Muscle layer of colon (tissue), 2 donors: ENCODE results near the gene BARX2.

Source experiments
- H3K27ac ChIP-seq: one replicate; pipeline ENCODE4 v1.7.0; 2013; ENCODE audit warnings: low read depth, mild to moderate bottlenecking, low read length, moderate library complexity
- H3K27me3 ChIP-seq, 2 donors: one replicate each; pipeline ENCODE4 v1.7.0; 2013; ENCODE audit warnings: low read length in 2 of 2, mild to moderate bottlenecking in 2 of 2; ENCODE audit not compliant: insufficient read depth in 2 of 2, control insufficient read depth in 1 of 2
- H3K36me3 ChIP-seq: one replicate; pipeline ENCODE4 v1.7.0; 2013; ENCODE audit warnings: mild to moderate bottlenecking, low read length; ENCODE audit not compliant: insufficient read depth
- H3K4me1 ChIP-seq: one replicate; pipeline ENCODE4 v1.7.0; 2013; ENCODE audit warnings: mild to moderate bottlenecking, low read length; ENCODE audit not compliant: insufficient read depth
- H3K4me3 ChIP-seq, 2 donors: one replicate each; pipeline ENCODE4 v1.7.0; 2013; ENCODE audit warnings: low read length in 2 of 2, low read depth in 1 of 2, mild to moderate bottlenecking in 1 of 2, moderate library complexity in 1 of 2
- H3K9ac ChIP-seq: one replicate; pipeline ENCODE4 v1.7.0; 2013; ENCODE audit warnings: low read length
- H3K9me3 ChIP-seq: one replicate; pipeline ENCODE4 v1.7.0; 2013; ENCODE audit warnings: mild to moderate bottlenecking, low read length
- donor health status: abdominal sarcoma.
- donor health status: Adenocarcinoma of cecum.

BARX2 gene

DNA sequence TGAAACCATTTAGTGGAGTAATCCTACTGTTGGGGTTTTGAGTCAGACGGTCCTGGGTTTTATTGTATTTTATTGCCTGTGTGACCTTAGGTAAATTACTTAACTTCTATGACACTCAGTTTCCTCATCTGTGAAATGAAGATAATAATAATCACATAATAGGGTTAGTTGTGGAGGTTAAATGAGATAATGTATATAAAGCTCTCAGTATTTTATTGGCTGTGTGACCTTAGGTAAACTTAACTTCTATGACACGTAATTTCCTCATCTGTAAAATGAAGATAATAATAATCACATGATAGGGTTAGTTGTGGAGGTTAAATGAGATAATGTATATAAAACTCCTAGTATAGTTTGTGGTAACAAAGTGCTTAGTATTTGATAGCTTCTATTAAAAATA, 13.2 kb downstream of the BARX2 start:
- Histone ChIP-seq H3K4me3 (no peak overlapping the region), H3K9me3 (no peaks in the 10 kb centered on the region), H3K27me3 (no peaks in the 10 kb centered on the region), H3K27ac (no peak overlapping the region), H3K4me1 (no peaks in the 10 kb centered on the region), H3K36me3 (no peaks in the 10 kb centered on the region), H3K9ac (no peak overlapping the region)

GRCh38 chr11:129390303-129390821, 14.7 kb downstream of the BARX2 start:
- no peaks in the 10 kb centered on the region for H3K27me3 ChIP-seq

GRCh38 chr11:129391360-129391759, 15.7 kb downstream of the BARX2 start:
- Histone ChIP-seq H3K9me3 (no peaks in the 10 kb centered on the region), H3K9ac (no peak overlapping the region), H3K4me1 (no peaks in the 10 kb centered on the region), H3K27ac (no peak overlapping the region), H3K4me3 (no peak overlapping the region), H3K36me3 (no peaks in the 10 kb centered on the region), H3K27me3 (no peaks in the 10 kb centered on the region)

More at GRCh38 chr11:129390303-129390821, 14.7 kb downstream of the BARX2 start:
- no peak overlapping the region for H3K9ac ChIP-seq
- H3K4me3 ChIP-seq, result no peak overlapping the region
- no peaks in the 10 kb centered on the region for H3K9me3 ChIP-seq
- no peaks in the 10 kb centered on the region for H3K36me3 ChIP-seq
- H3K4me1 ChIP-seq, result no peaks in the 10 kb centered on the region
- no peak overlapping the region for H3K27ac ChIP-seq

GRCh38 chr11:129391821-129392220, 16.2 kb downstream of the BARX2 start:
- H3K4me3 ChIP-seq, result no peak overlapping the region
- no peaks in the 10 kb centered on the region for H3K27me3 ChIP-seq
- H3K9me3 ChIP-seq, result no peaks in the 10 kb centered on the region
- H3K27ac ChIP-seq, result no peak overlapping the region
- H3K4me1 ChIP-seq, result no peaks in the 10 kb centered on the region
- no peak overlapping the region for H3K9ac ChIP-seq
- no peaks in the 10 kb centered on the region for H3K36me3 ChIP-seq

DNA sequence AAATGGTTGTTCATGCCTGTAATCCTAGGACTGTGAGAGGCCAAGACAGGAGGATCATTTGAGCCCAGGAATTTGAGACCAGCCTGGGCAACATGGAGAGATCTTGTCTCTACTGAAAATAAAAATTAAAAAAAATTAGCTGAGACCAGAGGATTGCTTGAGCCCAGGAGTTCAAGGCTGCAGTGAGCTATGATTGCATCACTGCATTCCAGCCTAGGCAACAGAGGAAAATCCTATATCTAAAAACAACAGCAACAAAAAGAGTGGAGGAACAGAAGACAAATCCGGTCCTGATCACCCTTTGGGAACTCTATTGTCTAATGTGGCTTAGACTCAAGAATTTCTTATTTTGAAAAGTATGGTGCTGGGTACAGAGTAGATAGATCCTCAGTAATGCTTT, 17.3 kb downstream of the BARX2 start:
- Histone ChIP-seq H3K9ac (no peak overlapping the region), H3K27me3 (no peaks in the 10 kb centered on the region), H3K4me1 (no peaks in the 10 kb centered on the region), H3K36me3 (no peaks in the 10 kb centered on the region), H3K27ac (no peak overlapping the region), H3K9me3 (no peaks in the 10 kb centered on the region), H3K4me3 (no peak overlapping the region)

GRCh38 chr11:129394709-129395108, 19.1 kb downstream of the BARX2 start:
- Histone ChIP-seq H3K4me1 (no peaks in the 10 kb centered on the region), H3K36me3 (no peaks in the 10 kb centered on the region), H3K9ac (no peak overlapping the region), H3K27ac (no peak overlapping the region), H3K4me3 (no peak overlapping the region), H3K27me3 (no peaks in the 10 kb centered on the region), H3K9me3 (no peaks in the 10 kb centered on the region)

- H3K27me3 ChIP-seq, result no peaks in the 10 kb centered on the region
- H3K9me3 ChIP-seq, result no peaks in the 10 kb centered on the region
- no peaks in the 10 kb centered on the region for H3K36me3 ChIP-seq
- H3K9ac ChIP-seq, result no peak overlapping the region
- no peak overlapping the region for H3K27ac ChIP-seq
- H3K4me3 ChIP-seq, result no peak overlapping the region
- no peaks in the 10 kb centered on the region for H3K4me1 ChIP-seq
Measured at GRCh38 chr11:129395432-129395831, 19.8 kb downstream of the BARX2 start.

- no peaks in the 10 kb centered on the region for H3K27me3 ChIP-seq
- no peaks in the 10 kb centered on the region for H3K4me1 ChIP-seq
- no peaks in the 10 kb centered on the region for H3K9me3 ChIP-seq
- H3K9ac ChIP-seq, result no peak overlapping the region
- no peak overlapping the region for H3K27ac ChIP-seq
- H3K36me3 ChIP-seq, result no peaks in the 10 kb centered on the region
- no peak overlapping the region for H3K4me3 ChIP-seq
Measured at GRCh38 chr11:129395883-129396282, 20.2 kb downstream of the BARX2 start.

DNA sequence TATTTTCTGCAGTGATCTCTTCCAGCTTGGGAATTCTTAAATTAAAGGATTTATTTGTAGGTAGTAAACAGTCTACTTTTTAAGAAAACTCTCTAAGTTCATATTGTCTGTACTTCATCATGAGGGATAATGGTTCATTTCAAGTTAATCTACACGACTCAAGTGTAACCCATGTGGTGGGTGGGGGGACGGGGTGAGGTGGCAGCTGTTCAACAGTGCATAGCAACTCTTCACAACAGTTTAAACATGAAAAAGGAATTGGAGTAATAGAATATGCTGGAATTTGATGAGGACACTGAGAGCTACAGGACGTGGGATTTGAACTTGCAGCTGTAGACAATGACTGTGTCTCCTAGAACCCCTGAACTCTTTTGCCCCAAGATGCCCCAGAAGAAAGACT, 20.8 kb downstream of the BARX2 start:
- Histone ChIP-seq H3K4me3 (no peak overlapping the region), H3K4me1 (no peaks in the 10 kb centered on the region), H3K27me3 (no peaks in the 10 kb centered on the region), H3K9me3 (no peaks in the 10 kb centered on the region), H3K9ac (no peak overlapping the region), H3K27ac (no peak overlapping the region), H3K36me3 (no peaks in the 10 kb centered on the region)

- Histone ChIP-seq H3K36me3 (no peaks in the 10 kb centered on the region), H3K9me3 (no peaks in the 10 kb centered on the region), H3K27me3 (no peaks in the 10 kb centered on the region), H3K4me1 (no peaks in the 10 kb centered on the region), H3K4me3 (no peak overlapping the region), H3K9ac (no peak overlapping the region), H3K27ac (no peak overlapping the region)
Measured at GRCh38 chr11:129402206-129403171, 26.8 kb downstream of the BARX2 start.

- Histone ChIP-seq H3K9me3 (no peaks in the 10 kb centered on the region), H3K4me1 (no peaks in the 10 kb centered on the region), H3K36me3 (no peaks in the 10 kb centered on the region), H3K27ac (no peak overlapping the region), H3K4me3 (no peak overlapping the region), H3K9ac (no peak overlapping the region), H3K27me3 (no peaks in the 10 kb centered on the region)
Measured at GRCh38 chr11:129404731-129405130, 29.1 kb downstream of the BARX2 start.
